ENCODE measurements around the gene OR4F15. TPM values are rescaled to one million over a fixed set of nuclear protein-coding genes. Genes with fewer than 3 reads are reported as not detected.

The OR4F15 gene
- total RNA-seq, 1 experiment from 2014 or later = not detected

GRCh38 chr15:101844916-101845315 is 32.9 kb downstream of the OR4F15 start:
- H3K9me3 ChIP-seq (ENCODE audit: low read length) = no peaks in the 10 kb centered on the region
- POLR2A ChIA-PET (ENCODE audit: unreplicated experiment) = no interaction called here
- DNase-seq = no peak
- TF ChIP-seq EZH2 (IDR thresholded peaks at IDR 0.05; ENCODE audit: low read length, unreplicated experiment) (no peak), EZH2phosphoT487 (IDR thresholded peaks at IDR 0.05; ENCODE audit: borderline replicate concordance, low read length) (no peak)
- TF ChIP-seq, protein P1, sequence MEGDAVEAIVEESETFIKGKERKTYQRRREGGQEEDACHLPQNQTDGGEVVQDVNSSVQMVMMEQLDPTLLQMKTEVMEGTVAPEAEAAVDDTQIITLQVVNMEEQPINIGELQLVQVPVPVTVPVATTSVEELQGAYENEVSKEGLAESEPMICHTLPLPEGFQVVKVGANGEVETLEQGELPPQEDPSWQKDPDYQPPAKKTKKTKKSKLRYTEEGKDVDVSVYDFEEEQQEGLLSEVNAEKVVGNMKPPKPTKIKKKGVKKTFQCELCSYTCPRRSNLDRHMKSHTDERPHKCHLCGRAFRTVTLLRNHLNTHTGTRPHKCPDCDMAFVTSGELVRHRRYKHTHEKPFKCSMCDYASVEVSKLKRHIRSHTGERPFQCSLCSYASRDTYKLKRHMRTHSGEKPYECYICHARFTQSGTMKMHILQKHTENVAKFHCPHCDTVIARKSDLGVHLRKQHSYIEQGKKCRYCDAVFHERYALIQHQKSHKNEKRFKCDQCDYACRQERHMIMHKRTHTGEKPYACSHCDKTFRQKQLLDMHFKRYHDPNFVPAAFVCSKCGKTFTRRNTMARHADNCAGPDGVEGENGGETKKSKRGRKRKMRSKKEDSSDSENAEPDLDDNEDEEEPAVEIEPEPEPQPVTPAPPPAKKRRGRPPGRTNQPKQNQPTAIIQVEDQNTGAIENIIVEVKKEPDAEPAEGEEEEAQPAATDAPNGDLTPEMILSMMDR (conservative IDR thresholded peaks at IDR 0.05; ENCODE audit: low read depth, low read length) = no peak
- ATAC-seq = no peak
- H3K9ac ChIP-seq (ENCODE audit: low read length) = no peak overlapping the region
- no peak overlapping the region for H3K27ac ChIP-seq (ENCODE audit: low read length)
- H3K36me3 ChIP-seq (ENCODE audit: low read depth, low read length) = no peaks in the 10 kb centered on the region
- no peak overlapping the region for H3K4me2 ChIP-seq (ENCODE audit: low read length)
- no peaks in the 10 kb centered on the region for H3K9me2 ChIP-seq (replicated peaks; ENCODE audit: low read length)
- no peaks in the 10 kb centered on the region for H4K20me1 ChIP-seq (ENCODE audit: low read length)
- H3K4me3 ChIP-seq (ENCODE audit: low read length) = no peak overlapping the region
- CTCF ChIA-PET = no interaction called here
- no peak overlapping the region for H2AFZ ChIP-seq (ENCODE audit: low read length)
- no peaks in the 10 kb centered on the region for H3F3A ChIP-seq (ENCODE audit: low read length, unreplicated experiment)
- peaks cover 44% of the 10 kb centered on the region for H3K27me3 ChIP-seq (ENCODE audit: low read length)
- intact Hi-C loops (cut with micrococcal nuclease) = no loop called here
- BruUV-seq (replicated peaks) = no TSS peak
- no peaks in the 10 kb centered on the region for H3K79me2 ChIP-seq (ENCODE audit: low read length)
- H3K4me1 ChIP-seq (ENCODE audit: insufficient read depth, low read length) = no peaks in the 10 kb centered on the region

GRCh38 chr15:101852356-101852755 is 40.4 kb downstream of the OR4F15 start:
- H3K79me2 ChIP-seq (ENCODE audit: low read length) = no peaks in the 10 kb centered on the region
- no TSS peak for BruUV-seq (replicated peaks)
- intact Hi-C loops (cut with micrococcal nuclease) = no loop called here
- H3K9ac ChIP-seq (ENCODE audit: low read length) = no peak overlapping the region
- H3K9me3 ChIP-seq (ENCODE audit: low read length) = no peaks in the 10 kb centered on the region
- no peak overlapping the region for H3K27ac ChIP-seq (ENCODE audit: low read length)
- CTCF ChIA-PET = no interaction called here
- ATAC-seq (no peak), DNase-seq (no peak)
- H4K20me1 ChIP-seq (ENCODE audit: low read length) = no peaks in the 10 kb centered on the region
- H3K4me1 ChIP-seq (ENCODE audit: insufficient read depth, low read length) = no peaks in the 10 kb centered on the region
- H3K9me2 ChIP-seq (replicated peaks; ENCODE audit: low read length) = no peaks in the 10 kb centered on the region
- H3F3A ChIP-seq (ENCODE audit: low read length, unreplicated experiment) = no peaks in the 10 kb centered on the region
- TF ChIP-seq EZH2phosphoT487 (IDR thresholded peaks at IDR 0.05; ENCODE audit: borderline replicate concordance, low read length) (no peak), EZH2 (IDR thresholded peaks at IDR 0.05; ENCODE audit: low read length, unreplicated experiment) (no peak)
- TF ChIP-seq, protein P1 (conservative IDR thresholded peaks at IDR 0.05; ENCODE audit: low read depth, low read length) = no peak
- no peak overlapping the region for H2AFZ ChIP-seq (ENCODE audit: low read length)
- H3K36me3 ChIP-seq (ENCODE audit: low read depth, low read length) = no peaks in the 10 kb centered on the region
- POLR2A ChIA-PET (ENCODE audit: unreplicated experiment) = no interaction called here
- H3K4me2 ChIP-seq (ENCODE audit: low read length) = no peak overlapping the region
- no peak overlapping the region for H3K4me3 ChIP-seq (ENCODE audit: low read length)
- peaks cover 29% of the 10 kb centered on the region for H3K27me3 ChIP-seq (ENCODE audit: low read length)

Other genes starting within 250 kb of the OR4F15 start
- 18.4 and 23.3 TPM in 2 replicates for gene TM2D3, start 159.8 kb upstream of the OR4F15 start, total RNA-seq (2014; rRNA removed)
- gene TARS3, start 87.7 kb upstream of the OR4F15 start, total RNA-seq (2014; rRNA removed) = 5.4 and 8.1 TPM in 2 replicates
- gene OR4F6, start 8.7 kb upstream of the OR4F15 start, total RNA-seq (2014; rRNA removed) = not detected in 2 replicates

Measured in PC-3 (cell line).